Cardiac fibroblast (primary cell): ENCODE measurements around the gene UNC45B.
"Not testable (repeated sequence)": the region's sequence is repeated elsewhere in the genome, so short reads cannot be mapped to it uniquely, and the experiment has no call there.

ENCODE experiments used
- DNase-seq, 2 donors: peaks; one replicate each; pipeline versions ENCODE4 v3.0.0 to v3.0.0-alpha.2; 2010; ENCODE audit warnings: low read depth in 2 of 2
- H3K4me3 ChIP-seq, 2 donors: replicated peaks in 1 of 2; 1 replicate in 1 of 2; 2 replicates in 1 of 2; pipeline ENCODE4 v1.5.1; 2011; ENCODE audit warnings: low read depth in 2 of 2, low read length in 2 of 2, mild to moderate bottlenecking in 2 of 2, moderate library complexity in 1 of 2
- TF ChIP-seq, protein P1 (sequence below): IDR thresholded peaks from one replicate; pipeline ENCODE4 v1.5.1; 2011; ENCODE audit warnings: low read depth, mild to moderate bottlenecking, low read length, inconsistent platforms

UNC45B gene, protein sequence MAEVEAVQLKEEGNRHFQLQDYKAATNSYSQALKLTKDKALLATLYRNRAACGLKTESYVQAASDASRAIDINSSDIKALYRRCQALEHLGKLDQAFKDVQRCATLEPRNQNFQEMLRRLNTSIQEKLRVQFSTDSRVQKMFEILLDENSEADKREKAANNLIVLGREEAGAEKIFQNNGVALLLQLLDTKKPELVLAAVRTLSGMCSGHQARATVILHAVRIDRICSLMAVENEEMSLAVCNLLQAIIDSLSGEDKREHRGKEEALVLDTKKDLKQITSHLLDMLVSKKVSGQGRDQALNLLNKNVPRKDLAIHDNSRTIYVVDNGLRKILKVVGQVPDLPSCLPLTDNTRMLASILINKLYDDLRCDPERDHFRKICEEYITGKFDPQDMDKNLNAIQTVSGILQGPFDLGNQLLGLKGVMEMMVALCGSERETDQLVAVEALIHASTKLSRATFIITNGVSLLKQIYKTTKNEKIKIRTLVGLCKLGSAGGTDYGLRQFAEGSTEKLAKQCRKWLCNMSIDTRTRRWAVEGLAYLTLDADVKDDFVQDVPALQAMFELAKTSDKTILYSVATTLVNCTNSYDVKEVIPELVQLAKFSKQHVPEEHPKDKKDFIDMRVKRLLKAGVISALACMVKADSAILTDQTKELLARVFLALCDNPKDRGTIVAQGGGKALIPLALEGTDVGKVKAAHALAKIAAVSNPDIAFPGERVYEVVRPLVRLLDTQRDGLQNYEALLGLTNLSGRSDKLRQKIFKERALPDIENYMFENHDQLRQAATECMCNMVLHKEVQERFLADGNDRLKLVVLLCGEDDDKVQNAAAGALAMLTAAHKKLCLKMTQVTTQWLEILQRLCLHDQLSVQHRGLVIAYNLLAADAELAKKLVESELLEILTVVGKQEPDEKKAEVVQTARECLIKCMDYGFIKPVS

DNA sequence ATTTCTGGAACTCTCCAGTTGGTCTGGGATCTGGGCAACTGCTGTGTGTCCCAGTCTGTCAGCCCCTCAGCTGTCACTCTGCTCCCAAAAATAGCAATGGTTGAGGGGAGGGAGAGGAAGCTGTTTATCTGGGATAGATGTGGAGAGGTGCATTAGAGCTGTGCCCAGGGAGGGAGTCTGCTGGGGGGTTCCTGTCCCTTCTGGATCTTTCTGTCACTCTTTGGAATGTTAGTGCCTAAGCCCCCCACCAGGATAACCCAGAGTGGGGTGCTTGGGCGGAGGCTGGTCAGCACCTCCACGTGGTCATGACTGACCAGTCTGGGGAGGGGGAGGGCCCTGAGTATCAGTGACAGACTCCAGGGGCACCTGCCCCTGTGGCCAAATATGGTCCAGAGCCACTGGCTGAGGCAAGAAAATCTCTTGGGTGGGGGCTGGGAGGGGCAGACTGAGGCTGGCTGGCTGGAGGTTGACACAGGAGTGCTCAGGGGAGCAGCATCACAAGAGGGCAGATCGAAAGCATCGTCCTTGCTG is at the start of gene UNC45B:
Gene UNC45B, plus strand, starts transcription at position 443 of the 531 bp plus-strand sequence. CDS start 447 bp downstream, outside the sequence.
- TF ChIP-seq, protein P1, sequence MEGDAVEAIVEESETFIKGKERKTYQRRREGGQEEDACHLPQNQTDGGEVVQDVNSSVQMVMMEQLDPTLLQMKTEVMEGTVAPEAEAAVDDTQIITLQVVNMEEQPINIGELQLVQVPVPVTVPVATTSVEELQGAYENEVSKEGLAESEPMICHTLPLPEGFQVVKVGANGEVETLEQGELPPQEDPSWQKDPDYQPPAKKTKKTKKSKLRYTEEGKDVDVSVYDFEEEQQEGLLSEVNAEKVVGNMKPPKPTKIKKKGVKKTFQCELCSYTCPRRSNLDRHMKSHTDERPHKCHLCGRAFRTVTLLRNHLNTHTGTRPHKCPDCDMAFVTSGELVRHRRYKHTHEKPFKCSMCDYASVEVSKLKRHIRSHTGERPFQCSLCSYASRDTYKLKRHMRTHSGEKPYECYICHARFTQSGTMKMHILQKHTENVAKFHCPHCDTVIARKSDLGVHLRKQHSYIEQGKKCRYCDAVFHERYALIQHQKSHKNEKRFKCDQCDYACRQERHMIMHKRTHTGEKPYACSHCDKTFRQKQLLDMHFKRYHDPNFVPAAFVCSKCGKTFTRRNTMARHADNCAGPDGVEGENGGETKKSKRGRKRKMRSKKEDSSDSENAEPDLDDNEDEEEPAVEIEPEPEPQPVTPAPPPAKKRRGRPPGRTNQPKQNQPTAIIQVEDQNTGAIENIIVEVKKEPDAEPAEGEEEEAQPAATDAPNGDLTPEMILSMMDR = no peak

DNA sequence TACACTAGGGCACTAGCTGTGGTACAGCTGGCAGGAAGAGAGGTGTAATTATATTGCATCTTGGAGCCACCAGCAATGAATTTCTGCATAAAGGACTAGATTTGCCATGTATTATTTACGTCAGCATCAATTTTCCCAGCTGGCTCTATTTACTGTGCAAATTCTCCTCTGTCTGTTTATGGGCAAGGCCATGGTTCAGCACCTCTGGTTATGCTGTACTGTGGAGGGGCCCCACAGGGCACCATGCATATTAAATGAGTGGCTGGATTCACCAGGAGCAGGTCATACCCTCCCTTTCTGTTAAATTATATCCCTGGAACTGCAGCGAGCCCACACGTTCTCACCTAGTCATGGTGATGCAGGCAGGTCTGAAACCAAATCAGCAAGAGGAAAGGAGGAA is 47.7 kb upstream of the UNC45B start:
- no peak overlapping the region for H3K4me3 ChIP-seq
- no peak for DNase-seq
- TF ChIP-seq, protein P1 = no peak

More for the DNA sequence above, at the start of gene UNC45B:
- H3K4me3 ChIP-seq = no peak within 1 kb of the TSS
- DNase-seq = no peak

DNA sequence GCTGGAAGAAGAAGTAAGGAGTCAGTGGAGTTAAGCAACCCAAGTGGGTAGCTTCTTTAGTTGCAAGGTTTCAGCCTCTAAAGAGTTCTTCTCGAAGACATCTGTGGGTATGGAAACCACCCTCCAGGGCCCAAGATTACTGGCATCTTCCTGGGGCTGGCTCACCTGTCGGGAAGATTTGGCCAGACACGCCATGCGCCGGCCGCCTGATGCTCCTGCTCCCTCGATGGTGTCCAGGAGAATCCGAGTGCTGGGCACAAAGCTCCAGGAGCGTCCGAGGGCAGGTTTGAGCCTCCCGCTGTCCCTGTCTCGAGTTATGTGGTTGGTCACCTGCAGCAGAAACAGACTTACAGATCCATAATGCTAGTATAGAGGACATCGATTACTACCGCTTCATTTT is 46.6 kb upstream of the UNC45B start:
- no peak for DNase-seq
- TF ChIP-seq, protein P1 = no peak
- H3K4me3 ChIP-seq = no peak overlapping the region

DNA sequence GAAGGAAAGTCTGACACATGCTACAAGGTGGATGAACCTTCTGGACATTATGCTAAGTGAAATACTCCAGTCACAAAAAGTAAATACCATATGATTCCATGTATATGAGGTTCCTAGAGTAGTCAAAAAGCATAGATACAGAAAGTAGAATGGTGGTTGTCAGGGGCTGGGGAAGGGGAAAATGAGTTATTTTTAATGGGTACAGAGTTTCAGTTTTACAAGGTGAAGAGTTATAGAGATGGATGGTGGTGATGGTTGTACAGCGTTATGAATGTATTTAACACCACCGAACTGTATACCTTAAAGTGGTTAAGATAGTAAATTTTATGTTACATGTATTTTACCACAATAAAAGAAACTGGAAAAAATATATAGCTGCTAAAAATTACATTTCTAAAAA is 45.9 kb upstream of the UNC45B start:
- no peak for DNase-seq
- no peak overlapping the region for H3K4me3 ChIP-seq
- TF ChIP-seq, protein P1 = no peak

DNA sequence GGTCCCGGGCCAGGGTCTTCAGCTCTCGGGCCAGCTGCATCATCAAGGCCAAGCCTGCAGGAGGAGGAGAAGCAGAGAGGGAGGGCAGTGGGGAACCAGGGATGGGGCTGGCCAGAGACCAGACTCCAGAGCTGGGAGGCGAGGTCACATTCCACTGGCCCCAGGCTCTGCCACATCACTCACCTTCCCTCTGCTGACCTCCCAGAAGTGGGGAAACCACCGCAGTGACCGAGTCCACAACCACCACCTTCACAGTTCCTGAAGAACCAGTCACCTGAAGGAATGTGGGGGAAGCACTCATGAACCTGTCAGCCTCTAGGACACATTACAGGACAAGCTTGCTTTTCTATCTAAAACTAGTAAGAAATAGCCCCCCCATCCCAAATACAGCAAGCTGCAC is 44.3 kb upstream of the UNC45B start:
- no peak overlapping the region for H3K4me3 ChIP-seq
- DNase-seq = no peak
- TF ChIP-seq, protein P1 = no peak

DNA sequence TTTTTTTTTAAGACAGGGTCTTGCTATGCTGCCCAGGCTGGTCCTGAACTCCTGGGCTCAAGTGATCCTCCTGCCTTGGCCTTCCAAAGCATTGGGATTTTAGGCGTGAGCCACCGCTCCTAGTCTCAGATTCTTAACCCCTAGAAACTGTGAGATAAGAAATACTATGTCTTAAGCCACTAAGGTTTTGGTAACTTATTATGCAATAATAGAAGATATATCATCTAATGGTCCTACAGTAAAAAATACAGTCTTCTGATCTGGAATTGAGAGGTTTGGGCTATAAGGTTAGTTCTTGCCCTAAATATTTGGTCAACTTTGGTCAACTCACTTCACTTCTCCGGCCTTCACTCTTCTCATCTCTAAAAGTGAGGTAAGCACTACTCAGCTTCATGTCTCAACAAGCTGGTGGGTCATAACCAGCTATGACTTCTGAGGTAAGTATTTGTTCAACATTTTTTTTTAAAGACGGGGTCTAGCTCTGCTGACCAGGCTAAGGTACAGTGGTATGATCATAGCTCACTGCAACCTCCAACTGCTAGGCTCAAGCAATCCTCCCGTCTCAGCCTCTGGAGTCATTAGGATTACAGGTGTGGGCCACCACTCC is 42.7 kb upstream of the UNC45B start:
- no peak overlapping the region for H3K4me3 ChIP-seq
- DNase-seq = no peak
- TF ChIP-seq, protein P1 = no peak

DNA sequence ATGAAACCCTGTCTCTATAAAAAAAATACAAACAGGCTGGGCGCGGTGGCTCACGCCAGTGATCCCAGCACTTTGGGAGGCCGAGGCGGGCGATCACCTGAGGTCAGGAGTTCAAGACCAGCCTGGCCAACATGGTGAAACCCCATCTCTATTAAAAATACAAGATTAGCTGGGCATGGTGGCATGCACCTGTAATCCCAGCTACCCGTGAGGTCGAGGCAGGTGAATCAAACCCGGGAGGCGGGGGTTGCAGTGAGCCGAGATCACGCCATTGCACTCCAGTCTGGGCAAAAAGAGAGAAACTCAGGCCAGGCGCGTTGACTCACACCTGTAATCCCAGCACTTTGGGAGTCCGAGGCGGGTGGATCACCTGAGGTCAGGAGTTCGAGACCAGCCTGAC is 36.8 kb upstream of the UNC45B start:
- not testable (repeated sequence) for DNase-seq, H3K4me3 ChIP-seq
